NCI-H2107 treated with DMSO at 0.1 percent for 48 hours (cell line): Measurements from ENCODE around the gene LUZP1.

ENCODE experiments used
- DNase-seq: peaks from one replicate; lab custom pipeline; 2025; ENCODE audit not compliant: unreplicated experiment; lab: John Stamatoyannopoulos, UW

Gene LUZP1

GRCh38 chr1:23156940-23157339 lies 11.7 kb downstream of the LUZP1 start:
- DNase-seq, result no peak

- DNase-seq, result no peak
These were observed 15.5 kb downstream of the LUZP1 start for GRCh38 chr1:23152966-23153684.

GRCh38 chr1:23150742-23151141 lies 17.9 kb downstream of the LUZP1 start:
- DNase-seq, result no peak

- DNase-seq, result no peak
These were observed 18.5 kb downstream of the LUZP1 start for GRCh38 chr1:23150125-23150524.

- DNase-seq, result no peak
These were observed 19.5 kb downstream of the LUZP1 start for GRCh38 chr1:23149114-23149513.

- DNase-seq, result no peak
These were observed 20.6 kb downstream of the LUZP1 start for GRCh38 chr1:23148084-23148483.

GRCh38 chr1:23140940-23141596 lies 27.6 kb downstream of the LUZP1 start:
- no peak for DNase-seq

GRCh38 chr1:23135268-23135667 lies 33.4 kb downstream of the LUZP1 start:
- DNase-seq, result no peak

GRCh38 chr1:23134055-23134454 lies 34.6 kb downstream of the LUZP1 start:
- no peak for DNase-seq

GRCh38 chr1:23133587-23133986 lies 35.1 kb downstream of the LUZP1 start:
- DNase-seq, result no peak

- no peak for DNase-seq
These were observed 36.6 kb downstream of the LUZP1 start for GRCh38 chr1:23132033-23132432.

- DNase-seq, result no peak
These were observed 38.8 kb downstream of the LUZP1 start for GRCh38 chr1:23129846-23130245.

- no peak for DNase-seq
These were observed 41.9 kb downstream of the LUZP1 start for GRCh38 chr1:23126801-23127200.

- DNase-seq, result no peak
These were observed 42.5 kb downstream of the LUZP1 start for GRCh38 chr1:23126200-23126599.

- no peak for DNase-seq
These were observed 43.2 kb downstream of the LUZP1 start for GRCh38 chr1:23125489-23125888.

- DNase-seq, result no peak
These were observed 44.2 kb downstream of the LUZP1 start for GRCh38 chr1:23124259-23125026.

GRCh38 chr1:23123528-23123927 lies 45.1 kb downstream of the LUZP1 start:
- DNase-seq, result no peak

GRCh38 chr1:23122796-23123195 lies 45.9 kb downstream of the LUZP1 start:
- no peak for DNase-seq

GRCh38 chr1:23122023-23122748 lies 46.5 kb downstream of the LUZP1 start:
- no peak for DNase-seq

- no peak for DNase-seq
These were observed 48.3 kb downstream of the LUZP1 start for GRCh38 chr1:23120383-23120782.
